HG02870 (cell line): ENCODE results near the gene NLRP1.

ENCODE experiments used
- ATAC-seq: cut with Tn5 transposase; IDR thresholded peaks from one replicate; pipeline ENCODE4 v1.9.1; 2021; ENCODE audit warnings: mild to moderate bottlenecking, moderate library complexity; ENCODE audit not compliant: unreplicated experiment

Gene NLRP1

DNA sequence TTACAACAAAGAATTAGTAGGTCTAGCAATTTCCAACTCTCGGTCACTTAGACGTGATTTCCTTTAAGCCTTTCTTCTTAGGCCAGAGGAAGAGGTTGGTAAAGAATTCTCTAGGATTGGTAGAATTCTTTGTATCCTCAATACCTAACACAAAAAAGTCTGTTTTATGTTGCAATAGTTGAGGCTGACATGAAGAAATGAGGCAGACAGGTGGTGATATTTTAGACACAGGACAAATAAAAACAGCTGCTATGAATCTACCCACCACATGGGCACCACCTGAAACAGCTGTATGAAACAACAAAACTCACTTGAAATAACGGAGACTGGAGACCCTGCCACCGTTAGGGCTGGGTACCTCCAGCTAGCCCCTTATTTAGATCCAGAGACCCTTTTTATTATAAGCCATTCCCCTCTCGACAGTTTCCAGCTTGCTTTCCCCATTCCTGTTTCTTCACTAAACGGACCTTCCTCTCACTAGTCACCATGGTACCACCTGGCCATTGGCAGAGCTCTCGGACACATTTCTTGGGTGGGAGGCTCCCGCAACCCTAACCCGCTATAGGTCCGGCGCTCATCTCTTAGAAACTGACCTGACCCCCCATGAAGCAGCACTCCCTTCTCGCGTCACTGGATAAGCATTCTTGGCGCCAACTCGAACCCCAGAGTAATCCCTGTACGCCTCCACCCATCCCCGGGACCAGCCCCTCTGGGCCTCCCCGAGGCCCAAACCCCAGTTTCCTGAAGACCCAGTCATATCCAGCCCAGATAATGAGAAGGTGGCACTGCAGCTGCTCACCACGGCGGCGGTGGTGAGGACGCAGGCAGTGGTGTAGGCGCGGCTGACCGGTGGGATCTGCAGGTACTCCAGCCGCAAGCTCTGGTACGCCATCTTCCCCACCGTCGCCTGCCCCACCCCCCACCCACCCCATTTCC lies 98.8 kb downstream of the NLRP1 start, which contains the start of gene DERL2:
Gene DERL2, minus strand, starts transcription at position 909 of the 936 bp plus-strand sequence. Its CDS starts 17 bp downstream, at position 892.
- peak; percentile 21 for ATAC-seq

DNA sequence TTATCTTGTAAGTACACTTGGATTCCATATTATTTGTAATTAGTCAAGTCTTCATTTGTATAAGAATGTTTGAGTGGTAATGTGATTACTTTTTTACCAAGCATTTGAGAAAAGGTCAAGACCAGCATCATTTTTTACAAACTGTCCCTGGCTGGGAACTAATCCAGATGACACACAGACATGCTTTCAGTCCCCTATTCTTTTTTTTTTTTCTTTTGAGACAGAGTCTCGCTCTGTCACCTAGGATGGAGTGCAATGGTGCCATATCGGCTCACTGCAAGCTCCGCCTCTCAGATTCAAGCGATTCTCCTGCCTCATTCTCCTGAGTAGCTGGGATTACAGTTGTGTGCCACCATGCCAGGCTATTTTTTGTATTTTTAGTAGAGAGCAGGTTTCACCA lies 102.9 kb downstream of the NLRP1 start:
- no peak for ATAC-seq

DNA sequence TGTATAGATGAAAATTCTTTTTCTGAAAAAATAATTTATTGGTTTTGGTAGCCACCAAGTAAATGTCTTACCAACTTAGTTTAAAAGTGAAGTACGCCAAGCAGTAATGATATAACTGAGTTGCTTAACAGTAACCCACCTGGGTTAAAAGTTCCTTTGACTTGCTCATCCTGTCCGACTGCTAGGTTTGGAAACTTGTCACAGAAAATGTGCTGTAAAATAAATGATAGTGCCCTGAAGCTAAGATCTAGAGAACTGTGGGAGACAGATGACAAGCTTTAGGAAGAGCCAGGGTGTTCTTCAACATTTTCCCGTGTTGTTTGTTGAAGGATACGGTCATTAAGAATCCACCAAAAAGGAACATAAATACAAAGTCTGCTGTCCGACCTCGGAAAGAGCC lies 103.3 kb downstream of the NLRP1 start:
- no peak for ATAC-seq

DNA sequence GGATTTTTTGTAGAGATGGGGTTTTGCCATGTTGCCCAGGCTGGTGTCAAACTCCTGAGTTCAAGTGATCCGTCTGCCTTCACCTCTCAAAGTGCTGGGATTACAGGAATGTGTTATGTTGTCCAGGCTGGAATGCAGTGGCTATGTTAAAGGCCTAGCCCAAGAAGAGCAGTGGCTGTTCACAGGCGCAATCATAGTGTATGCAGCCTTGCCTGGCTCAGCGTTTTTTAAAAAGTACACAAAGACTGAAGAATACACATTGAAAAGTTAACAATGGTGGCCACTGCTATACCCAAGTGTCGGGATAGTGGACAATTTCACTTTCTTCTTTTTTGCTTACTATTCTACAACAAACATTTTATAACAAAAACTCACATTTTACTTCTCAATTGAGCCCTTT lies 105.3 kb downstream of the NLRP1 start:
- no peak for ATAC-seq

DNA sequence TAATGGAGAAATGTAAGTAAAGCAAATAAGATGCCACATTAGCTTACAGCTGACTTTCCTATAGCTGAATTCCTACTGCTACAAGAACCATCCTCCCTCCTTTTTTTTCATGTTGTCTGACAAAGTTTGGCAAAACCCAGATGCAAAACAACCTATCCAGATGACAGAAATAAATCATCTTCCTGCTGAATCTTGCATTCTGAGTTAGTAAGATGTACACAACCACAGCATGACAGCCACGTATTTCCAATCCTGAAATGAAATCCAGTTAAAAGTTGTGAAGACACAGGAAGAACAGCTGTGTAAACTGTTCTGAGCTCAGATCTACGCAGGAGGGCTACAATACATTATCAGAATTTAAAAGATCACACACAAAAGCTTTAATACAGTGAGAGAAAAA lies 110.4 kb downstream of the NLRP1 start:
- ATAC-seq, result no peak

DNA sequence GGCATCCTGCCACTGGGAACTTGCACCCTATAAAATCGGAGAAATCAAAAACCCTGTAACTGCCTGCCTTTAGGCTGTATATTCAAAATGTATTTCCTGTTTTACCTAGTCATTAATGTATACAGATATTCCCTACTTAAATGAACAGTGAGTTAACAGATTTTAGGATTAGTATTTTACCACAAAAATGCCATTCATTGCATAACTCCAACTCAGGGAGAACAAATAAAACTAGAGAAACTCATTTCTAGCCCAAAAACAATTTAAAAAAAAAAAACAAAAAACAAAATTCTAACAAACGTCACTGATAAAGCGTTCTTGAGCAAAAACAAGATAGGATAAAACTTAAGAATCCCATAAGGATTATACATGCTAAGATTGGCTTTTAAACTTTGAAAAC lies 111.8 kb downstream of the NLRP1 start:
- ATAC-seq, result no peak

DNA sequence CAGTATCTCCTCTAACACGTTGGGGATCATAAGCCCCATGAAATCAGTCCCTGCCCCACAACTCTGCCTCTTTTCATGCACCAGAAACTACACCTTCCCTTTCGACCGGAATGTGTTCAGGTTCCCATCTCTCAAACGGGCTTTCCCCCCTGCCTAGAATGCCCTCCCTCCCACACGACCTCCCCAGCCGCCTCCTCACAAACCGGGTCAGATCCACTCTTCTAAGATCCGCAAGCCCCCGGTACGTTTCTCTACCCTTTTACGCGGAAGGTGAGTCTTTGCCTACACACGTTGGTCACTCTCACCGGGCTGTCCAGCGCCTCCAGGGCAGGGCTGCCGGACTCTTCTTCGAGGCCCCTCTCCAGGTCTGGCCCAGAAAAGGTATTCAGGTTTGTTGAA lies 116.2 kb downstream of the NLRP1 start:
- ATAC-seq, result peak; percentile 12

DNA sequence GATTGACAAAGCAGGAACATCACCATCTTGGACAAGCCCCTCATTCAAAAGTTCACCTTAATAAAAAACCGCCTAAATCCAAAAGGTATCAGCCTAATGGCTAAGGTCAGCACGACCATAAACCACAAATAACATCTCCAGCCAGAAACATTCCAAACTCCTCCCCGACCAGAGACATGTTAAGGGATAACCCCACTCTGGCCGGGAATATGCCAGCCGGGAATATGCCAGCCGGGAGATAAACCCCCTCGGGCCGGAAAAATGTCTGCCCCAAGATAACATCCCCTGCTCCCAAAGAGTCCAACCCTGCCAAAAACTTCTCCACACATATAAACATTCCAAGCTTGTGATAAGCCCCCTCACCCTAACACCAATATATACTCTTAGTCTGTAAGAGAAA lies 116.9 kb downstream of the NLRP1 start:
- ATAC-seq, result no peak

DNA sequence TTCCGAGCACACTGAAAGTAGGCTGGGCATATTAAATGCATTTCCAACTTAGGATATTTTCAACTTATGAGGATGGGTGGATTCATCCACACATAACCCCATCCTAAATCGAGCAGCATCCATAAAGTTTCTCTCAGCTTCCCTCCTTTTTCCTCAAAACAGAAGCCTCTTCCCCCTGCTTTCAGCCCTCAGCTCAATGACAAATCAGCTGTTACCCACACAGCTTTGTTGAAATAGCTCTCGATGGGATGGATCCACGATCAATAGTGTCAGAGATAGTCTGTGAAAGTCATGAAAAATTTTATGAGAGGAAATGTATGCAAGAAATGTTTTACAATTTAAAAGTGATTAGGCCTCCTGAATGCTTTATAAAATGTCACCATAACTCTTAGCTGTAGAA lies 118.0 kb downstream of the NLRP1 start:
- no peak for ATAC-seq

DNA sequence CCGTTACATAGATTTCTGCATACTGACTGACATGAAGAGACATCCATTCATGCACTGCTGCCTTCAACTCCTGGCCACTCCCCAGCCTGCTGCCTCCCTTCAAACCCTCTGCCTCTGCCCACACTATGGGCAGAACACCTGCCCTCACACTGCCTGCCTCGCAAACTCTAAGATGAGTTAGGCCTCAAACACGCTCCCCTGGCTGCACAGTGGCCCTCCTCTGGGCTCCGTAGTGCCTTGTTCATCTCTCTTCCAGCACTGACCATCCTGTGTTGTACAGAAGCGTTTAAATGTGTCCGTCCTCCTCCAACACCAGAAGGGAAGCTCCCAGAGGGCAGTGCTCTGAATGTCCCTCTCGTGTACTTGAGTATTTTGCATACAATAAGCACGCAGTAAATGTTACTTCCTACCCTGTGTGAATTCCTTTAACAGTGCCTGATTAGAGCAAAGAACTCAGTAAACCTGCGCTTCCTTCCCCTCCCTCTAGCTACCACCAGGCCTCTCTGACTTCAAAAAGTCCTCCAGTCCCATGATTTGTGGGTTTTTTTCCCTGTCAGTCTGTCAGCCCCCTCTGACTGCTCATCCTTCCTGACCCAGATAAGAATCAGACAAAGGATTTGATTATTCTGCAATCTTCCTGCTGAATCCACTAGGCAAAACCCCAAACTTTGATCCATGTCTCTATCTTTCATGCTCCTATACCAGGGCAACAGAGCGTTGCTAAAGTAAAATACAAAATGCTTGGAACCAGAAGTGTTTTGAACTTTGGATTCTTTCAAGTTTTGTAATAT lies 119.4 kb downstream of the NLRP1 start:
- no peak for ATAC-seq
